ENCODE data around the gene DCAF17.
"Not testable (repeated sequence)": the region's sequence is repeated elsewhere in the genome, so short reads cannot be mapped to it uniquely, and the experiment has no call there.

DCAF17 gene

DNA sequence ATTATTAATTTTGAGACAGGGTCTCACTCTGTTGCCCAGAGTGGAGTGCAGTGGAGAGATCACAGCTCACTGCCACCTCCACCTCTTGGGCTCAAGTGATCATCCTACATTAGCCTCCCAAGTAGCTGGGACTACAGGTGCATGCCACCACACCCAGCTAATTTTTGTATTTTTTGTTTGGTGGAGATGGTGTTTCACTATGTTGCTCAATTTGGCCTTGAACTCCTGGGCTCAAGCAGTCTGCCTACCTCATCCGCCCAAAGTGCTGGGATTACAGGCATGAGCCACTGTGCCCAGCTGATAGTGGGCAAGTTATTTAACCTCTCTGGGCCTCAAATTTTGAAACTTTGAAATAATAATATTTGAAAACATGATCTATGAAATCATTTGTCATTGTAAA is 26.5 kb downstream of the DCAF17 start:
- no peak for DNase-seq

DNA sequence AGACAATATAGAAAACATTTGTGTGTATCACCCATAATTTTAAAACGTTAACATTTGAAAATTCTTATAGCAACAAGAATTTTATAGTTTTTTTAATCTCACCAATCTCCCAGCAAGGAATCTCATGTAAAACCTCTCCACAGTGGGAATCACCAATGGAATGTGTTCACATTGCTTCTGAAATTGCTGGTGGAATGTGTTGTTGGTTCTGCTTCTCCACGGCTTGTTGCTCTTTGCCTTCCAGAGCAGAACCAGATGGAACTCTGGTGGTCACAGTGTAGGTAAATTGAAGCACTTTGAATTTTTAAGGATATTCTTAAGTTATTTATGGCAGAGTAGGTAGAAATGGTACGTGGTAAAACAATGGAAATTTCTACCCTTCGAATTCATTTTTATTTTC is 35.1 kb downstream of the DCAF17 start:
- DNase-seq, result no peak

DNA sequence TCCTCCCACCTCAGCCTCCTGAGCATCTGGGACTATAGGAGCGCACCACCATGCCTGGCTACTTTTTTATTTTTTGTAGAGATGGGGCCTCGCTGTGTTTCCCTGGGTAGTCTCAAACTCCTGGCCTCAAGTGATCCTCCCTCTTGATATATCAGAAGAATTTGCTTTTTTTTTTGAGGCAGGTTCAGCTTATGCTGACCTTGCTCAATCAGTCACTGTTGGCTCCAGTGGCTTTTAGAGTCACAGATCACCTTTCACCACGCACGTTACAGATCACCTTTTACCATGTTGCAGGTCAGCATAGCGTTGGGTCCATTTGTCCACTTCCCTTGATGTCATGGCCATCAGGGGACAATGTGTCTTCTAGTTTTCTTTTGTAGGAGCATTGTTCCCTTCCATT is 36.1 kb downstream of the DCAF17 start:
- no peak for DNase-seq

DNA sequence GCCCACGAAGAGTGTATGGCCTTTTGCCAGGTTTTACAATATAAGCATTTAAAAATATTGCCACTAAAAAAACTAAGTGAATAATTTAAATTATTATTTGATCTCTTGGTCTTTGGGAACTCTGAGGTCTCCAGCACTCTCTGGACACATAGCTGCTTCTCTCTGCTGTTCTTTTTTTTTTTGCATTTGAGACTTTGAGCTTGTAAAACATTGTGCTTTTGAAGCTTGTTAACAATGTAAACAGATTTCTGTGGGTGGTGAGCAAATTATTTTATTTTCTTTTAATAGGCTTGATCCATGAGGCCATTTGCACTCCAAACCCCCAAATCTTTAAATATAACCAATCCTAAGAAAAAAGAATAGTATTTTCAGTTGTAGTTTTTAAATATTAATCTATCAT is 42.0 kb downstream of the DCAF17 start:
- DNase-seq, result no peak

DNA sequence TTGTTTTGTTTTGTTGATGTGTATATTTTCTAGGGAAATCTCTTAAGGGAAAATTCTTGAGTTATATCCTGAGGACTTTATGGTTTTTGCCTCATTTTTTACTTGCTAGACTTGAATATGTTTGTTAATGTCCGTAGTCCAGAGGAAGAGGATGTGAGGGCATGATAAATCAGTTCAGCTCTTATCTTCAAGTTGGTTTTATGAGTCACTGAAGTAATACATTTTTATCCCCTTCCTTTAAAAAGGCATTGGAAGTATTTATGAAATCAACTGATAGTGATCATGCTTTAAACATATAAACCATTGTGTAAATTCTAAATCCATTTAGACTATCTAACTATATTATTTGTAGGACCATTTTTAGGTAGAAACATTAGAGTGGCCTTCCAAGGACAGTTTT is 44.3 kb downstream of the DCAF17 start:
- no peak for DNase-seq

DNA sequence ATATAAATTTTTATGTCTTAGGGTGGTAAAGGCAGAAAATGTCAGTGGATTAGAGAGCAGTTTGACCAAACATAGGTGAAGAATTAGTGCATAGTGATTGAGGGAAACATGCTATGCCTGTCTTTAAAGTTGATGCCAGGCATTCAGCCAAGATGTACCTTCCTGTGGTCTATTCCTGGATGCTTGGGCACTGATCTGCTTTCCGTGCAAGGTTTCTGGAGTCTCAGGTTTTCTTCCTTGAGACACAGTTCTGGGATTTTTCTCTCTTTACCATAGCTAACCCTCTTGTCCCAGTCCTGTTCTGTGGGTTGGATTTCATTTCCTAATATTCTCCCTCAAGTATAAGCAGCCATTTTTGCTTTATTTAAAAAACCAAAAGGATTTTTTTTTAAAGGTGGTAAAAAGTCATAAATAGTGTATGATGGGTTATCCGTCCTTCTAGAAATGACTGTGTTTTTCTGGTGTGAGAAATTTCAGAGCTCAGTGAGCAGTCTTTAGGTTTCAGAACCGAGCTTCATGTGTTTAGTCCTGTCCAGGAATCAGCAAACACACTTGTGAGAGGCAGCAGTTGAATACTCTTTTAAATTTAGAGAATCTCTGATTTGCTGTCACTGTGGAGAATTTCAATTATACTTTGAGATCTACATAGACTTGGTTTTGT is 45.3 kb downstream of the DCAF17 start:
- DNase-seq, result no peak

DNA sequence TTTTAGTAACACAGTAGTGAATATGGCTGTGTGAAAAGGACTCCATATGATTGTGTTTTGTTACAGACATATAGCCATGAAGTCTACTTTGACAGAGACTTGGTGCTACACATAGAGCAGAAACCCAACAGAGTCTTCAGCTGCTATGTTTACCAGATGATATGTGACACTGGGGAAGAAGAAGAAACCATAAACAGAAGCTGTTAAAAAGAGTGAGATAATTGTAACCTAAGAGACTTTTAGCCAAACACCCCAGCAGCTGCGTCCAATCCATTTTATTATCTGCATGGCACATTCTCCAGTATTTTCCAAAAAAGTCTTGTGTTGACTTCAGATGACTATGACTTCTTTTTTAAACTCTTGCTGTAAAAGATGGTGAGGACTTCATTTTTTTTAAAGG is 46.9 kb downstream of the DCAF17 start:
- no peak for DNase-seq

DNA sequence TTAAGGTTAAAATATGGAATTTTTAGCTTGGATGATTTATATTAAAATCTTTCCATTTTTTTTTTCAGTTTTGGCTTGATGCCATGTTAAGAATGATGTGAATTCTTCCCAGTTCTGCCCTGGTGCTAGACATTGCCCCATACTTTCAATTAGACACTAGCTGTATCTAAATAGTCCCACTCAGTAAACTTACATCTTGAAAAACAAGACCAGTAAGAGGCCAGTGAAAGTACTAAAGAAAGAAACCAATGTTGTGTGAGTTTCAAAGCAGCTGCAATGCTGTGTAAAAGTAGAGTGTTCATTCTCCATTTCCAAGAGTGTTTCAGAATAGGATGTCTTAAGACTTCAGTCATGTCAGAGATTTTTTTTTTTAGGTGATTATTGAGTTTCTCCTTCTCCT is 48.3 kb downstream of the DCAF17 start:
- no peak for DNase-seq

DNA sequence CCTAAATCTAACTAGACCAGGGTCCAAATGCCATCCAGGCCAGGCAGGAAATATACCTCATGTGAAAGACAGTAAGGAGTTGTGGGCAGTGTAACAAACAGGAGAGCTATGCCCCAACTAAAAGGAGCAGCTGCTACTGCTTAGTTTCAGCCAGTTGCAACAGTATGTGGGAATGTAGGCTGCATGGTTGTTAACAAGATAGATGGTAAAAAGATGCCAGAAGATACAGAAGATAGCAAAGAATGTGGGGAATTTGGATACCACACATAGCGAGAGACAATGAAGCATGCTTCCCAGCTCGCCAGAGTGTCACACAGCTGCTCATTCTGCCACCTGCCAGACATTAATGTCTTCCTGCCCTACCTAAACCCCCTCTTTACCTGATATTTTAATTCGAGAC is 48.9 kb downstream of the DCAF17 start:
- DNase-seq, result no peak

DNA sequence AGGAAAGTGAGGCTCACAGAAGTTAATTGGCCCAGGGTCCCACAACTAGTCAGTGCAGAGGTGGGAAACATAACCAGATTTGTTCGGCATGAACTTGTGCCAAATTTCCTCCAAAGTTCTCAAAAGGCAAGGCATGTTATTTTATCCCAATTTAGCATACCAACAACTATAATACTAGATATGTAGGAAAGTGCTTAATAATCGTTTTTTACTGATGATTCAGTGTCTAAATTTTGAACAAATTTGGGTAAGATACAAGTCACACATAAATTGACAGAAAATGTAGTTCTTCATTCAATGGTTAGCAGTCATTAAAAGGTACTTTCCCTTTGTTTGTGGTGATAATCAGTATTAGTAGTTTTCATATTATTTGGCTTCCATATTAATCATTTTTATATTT is 49.8 kb downstream of the DCAF17 start:
- DNase-seq, result no peak

DNA sequence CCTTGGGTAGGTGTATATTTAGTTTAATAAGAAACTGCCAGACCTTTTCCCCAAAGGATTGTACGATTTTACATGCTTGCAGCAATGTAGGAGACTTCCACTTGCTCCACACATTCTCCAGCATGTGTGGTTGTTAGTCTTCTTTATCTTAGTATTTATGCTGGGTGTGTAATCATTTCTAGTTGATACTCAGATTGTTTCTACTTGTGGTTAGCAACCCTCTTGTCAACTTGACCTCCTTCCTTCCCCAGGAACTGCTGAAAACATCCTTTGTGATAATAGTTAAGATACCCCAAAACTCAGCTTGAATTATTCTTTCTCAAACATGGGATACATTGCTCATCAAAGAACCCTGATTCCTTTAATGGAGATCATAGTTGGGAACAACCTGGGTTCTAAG is 51.1 kb downstream of the DCAF17 start:
- no peak for DNase-seq

DNA sequence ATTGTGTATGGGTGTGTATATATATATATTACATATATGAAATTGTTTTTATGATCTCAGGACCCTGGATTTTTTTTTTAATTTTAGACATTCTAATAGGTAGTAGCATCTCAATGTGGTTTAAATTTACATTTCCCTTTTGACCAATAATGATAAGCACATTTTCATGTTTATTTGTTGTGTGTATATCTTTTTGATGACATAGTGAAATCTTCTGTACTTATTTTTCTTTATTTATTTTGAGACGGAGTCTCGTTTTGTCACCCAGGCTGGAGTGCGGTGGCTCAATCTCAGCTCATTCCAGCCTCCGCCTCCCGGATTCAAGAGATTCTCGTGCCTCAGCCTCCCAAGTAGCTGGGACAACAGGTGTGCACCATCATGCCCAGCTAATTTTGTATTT is 53.2 kb downstream of the DCAF17 start:
- DNase-seq, result no peak

DNA sequence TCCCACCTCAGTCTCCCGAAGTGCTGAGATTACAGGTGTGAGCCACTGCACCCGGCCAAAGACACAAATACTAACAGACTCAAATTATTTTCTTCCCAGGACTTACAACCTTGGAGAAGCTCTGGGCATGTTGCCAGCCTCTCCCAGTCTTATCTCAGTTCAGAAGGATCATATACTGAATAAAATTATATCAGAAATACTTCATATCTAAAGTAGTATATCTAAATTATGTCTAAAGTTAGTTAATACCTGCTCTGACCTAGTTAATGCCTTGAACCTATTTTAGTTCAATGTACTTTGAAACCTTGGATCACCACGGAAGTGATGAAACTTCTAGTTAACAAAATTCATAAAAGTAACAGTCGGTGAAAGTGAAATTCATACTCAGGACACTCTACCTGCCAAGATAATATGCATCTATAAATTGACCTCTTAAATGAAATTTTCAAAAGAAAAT is 53.8 kb downstream of the DCAF17 start:
- DNase-seq, result no peak

DNA sequence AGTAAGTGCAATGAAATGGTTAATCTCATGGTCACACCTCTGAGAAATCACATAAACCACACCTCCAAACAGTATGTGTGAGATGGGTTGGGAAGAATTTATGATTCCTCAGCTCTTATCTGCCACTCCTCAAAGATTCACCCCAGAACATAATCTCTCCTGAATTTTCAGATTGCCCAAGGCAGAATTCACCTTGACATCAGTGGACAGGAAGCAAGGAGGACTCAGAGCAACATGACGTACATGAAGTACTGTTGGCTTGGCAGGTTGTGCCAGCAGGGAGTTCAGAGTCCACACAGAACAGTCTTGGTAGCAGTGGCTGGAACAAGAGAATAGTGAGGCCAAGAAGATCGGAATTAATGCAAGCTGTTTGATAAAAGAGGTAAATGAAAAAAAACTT is 56.6 kb downstream of the DCAF17 start:
- no peak for DNase-seq

DNA sequence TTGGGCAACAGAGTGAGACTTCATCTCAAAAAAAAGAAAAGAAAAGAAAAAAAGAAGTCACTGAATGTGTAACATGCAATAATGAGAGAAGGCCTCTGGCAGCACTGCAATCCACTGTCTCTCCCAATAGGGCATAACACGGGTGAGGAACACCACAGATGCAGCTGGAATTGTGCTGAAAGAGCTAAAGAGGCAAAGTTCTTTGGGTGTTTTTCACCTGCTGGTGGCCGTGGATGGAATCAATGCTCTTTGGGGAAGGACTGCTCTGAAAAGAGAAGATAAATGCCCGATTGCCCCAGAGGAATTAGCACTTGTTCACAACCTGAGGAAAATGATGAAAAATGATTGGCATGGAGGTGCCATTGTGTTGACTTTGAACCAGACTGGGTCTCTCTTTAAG is 57.3 kb downstream of the DCAF17 start:
- no peak for DNase-seq

DNA sequence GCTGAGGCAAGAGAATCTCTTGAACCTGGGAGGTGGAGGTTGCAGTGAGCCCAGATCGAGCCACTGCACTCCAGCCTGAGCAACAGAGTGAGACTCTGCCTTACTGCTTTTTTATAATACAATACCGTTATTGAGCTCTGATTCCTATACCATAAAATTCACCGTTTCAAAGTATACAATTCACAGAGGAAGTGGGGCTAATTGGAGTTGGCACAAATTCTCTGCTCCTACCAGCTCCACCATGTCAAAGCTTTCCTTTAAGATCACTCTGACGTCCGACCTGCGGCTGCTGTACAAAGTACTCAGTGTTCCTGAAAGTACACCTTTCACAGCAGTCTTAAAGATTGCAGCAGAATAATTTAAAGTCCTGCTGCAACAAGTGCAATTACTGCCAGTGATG is 58.6 kb downstream of the DCAF17 start:
- DNase-seq, result no peak

DNA sequence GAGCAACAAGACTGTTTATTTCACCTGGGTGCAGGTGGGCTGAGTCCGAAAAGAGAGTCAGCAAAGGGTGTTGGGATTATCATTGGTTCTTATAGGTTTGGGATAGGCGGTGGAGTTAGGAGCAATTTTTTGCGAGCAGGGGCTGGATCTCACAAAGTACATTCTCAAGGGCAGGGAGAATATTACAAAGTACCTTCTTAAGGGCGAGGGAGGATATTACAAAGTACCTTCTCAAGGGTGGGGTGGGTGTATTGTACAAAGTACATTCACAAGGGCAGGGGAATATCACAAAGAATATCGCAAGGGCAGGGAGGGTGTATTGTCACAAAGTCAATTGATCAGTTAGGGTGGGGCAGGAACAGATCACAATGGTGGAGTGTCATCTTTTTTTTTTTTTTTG is 63.6 kb downstream of the DCAF17 start:
- DNase-seq, result not testable (repeated sequence)

DNA sequence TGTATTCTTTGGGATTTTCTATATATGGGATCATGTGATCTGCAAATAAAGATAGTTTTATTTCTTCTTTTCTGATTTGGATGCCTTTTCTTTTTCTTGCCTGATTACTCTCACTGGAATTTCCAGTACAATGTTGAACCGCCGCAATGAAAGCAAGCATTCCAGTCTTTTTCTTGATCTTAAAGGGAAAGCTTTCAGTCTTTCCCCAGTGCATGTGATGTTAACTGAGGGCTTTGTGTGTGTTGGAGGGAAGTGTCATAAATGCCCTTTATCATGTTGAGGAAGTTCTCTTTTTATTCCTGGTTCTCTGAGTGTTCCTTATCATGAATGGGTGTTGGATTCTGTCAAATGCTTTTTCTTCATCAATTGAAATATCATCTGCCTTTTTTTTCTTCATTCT is 71.3 kb downstream of the DCAF17 start:
- no peak for DNase-seq

DNA sequence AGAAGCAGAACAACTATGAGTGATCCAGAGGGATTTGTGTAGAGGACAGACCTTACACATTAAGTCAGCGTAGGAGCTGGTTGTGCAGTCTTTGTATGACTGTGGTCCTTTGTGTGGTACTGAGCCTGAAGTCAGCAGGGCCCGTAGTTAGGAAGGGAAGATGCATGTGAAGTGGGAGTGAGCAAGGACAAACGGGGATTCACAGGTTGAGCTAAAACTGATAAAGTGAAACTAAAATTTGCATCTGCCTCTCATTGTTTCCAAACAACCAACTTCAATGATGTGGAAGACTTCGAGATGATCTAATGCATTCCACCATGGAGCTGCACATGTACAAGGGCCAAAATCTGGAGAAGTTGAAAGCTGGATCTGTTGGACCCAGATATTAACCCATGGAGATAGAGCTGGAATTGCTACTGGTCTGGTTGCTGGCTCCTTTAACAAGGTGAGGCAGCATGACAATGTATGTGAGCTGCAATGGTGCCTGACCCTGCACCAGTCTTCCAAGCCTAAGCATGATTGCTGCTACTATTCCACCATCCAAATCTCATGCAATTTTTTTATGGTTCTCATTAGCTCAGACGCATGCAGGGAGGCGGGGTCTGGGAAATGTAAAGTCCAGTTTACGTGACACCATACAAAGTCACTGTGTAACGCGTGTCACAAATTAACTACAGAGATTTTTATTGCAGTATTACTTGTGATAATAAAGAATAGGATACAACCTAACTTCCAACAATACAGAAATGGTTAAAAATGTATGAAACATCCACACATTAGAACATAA is 76.1 kb downstream of the DCAF17 start:
- DNase-seq, result no peak

DNA sequence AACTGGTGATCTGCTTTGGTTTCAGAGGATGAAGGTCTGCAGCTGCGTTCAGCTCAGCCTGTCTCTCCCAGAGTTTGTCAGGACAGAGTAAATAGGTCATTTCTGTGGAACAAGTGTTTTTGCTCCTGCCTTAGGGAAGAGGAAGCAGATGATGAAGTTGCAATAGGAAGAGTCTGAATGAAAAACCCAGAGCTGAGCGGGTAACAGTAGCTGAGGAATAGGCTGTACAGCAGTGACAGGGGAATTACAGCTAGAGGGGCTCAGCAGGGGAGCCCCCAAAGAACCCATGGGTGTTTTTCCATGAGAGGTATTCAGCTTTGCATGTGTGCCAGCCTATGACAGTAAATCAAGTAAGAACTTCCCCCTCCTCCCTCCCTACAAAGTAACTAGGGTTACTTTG is 78.0 kb downstream of the DCAF17 start:
- no peak for DNase-seq

DNA sequence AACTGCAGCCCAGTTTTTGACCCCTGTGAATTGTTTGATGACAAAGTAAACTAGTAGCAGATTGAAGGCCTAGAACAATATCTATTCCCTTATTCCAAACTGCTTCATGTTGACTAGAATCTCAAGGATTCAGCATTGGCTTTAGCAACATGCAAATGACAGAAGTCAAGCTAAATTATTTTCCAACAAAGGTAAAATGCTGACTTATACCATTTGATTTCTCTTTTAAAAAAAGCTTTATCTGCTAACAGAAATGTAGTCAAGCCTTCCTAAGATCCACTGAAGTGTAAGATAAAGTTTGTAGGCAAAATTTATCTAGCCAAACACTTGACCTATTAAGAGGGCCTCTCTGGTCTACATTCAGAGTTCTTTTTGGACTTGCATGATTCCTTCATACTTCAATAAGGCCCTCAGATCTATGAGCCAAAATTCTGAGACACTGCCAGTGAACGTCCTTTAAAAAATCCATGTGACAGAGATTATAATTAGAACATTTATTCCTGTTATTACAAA is 78.7 kb downstream of the DCAF17 start:
- no peak for DNase-seq

DNA sequence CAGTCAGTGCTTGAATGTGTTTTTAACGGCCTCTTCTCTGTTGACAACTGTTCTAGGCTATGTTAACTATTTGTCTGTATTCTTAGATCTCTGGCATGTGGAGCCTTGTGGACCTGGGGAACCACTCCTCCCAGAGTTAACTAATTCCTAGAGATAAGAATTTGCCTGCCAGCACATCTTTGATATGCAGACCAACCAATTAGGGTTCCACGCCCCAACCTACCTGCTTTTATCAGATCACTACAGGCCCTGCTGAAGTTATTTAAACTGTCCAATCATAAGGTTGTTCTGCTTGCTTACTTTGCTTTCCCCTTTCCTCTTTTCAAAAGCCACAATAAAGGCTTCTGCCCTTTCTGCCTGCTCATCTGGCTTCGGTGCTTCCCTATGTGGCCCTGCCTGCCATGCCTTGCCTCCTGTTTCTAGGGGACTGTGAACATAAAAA is 79.7 kb downstream of the DCAF17 start:
- DNase-seq, result no peak

DNA sequence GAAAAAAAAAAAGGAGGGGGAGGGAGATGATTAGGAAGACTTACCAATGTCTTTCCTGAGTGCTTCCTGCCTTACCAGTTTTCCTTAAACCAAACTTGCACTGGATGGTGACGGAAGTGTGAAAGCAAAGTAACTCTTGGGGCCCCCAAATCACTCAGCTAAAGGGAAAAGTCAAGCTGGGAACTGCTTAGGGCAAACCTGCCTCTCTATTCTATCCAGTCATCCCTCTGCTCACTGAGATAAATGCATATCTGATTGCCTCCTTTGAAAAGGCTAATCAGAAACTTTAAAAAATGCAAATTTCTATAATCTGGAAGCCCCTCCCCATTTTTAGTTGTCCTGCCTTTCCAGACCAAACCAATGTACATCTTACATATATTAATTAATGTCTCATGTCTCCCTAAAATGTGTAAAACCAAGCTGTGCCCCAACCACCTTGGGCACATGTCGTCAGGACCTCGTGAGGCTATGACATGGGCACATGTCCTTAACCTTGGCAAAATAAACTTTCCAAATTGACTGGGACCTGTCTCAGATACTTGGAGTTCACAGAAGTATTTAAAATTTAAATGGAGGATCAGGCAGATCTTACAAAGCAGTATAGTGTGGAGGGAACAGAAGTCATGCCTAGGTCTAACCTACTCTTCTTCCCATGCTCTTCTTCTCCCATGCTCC is 81.0 kb downstream of the DCAF17 start:
- no peak for DNase-seq
